ENCODE results near the gene DERA. TPM values are rescaled to one million over a fixed set of nuclear protein-coding genes. Genes with fewer than 3 reads are reported as not detected.

The DERA gene
- total and polyA plus RNA-seq, 2 of the 8 experiments (the other 6 are each of a cell fraction or from before 2014, with no cell fraction given), result 13.1 to 17.1 TPM

GRCh38 chr12:15977999-15978951, 67.1 kb downstream of the DERA start:
- Histone ChIP-seq H4K20me1 (replicated peaks in 1 of 2; ENCODE audit: control insufficient read depth in 1 of 2, insufficient read depth in 2 of 2, low read length in 2 of 2) (no peaks in the 10 kb centered on the region), H3K14ac (ENCODE audit: insufficient read length) (no peak overlapping the region), H3K27ac (ENCODE audit: low read depth, low read length) (no peak overlapping the region), H3K9ac (replicated peaks in 1 of 4; ENCODE audit: extremely low read depth in 1 of 4, low read depth in 3 of 4, low read length in 3 of 4) (no peak overlapping the region), H2BK20ac (ENCODE audit: low read length) (no peak overlapping the region), H4K5ac (ENCODE audit: insufficient read length, low read depth, low read length) (no peak overlapping the region), H2BK5ac (ENCODE audit: low read depth, low read length) (no peak overlapping the region), H3K23me2 (ENCODE audit: low read depth, low read length) (no peaks in the 10 kb centered on the region), H4K91ac (replicated peaks; ENCODE audit: insufficient read length, low read length) (no peak overlapping the region), H2BK12ac (ENCODE audit: low read depth, low read length) (no peak overlapping the region), H2AK5ac (ENCODE audit: low read depth, low read length) (no peak overlapping the region), H3K56ac (replicated peaks; ENCODE audit: insufficient read length, low read depth, low read length) (no peak overlapping the region), H2AFZ (ENCODE audit: low read length) (no peak overlapping the region), H3K4ac (replicated peaks; ENCODE audit: insufficient read length, low read depth, low read length) (no peak overlapping the region), H3K23ac (ENCODE audit: insufficient read length) (no peak overlapping the region), H3K9me3 (ENCODE audit: insufficient read depth in 2 of 2, low read depth in 1 of 2, low read length in 1 of 2) (no peaks in the 10 kb centered on the region), H3K36me3 (ENCODE audit: control insufficient read depth in 2 of 4, insufficient read depth in 4 of 4, low read length in 3 of 4) (no peaks in the 10 kb centered on the region), H3K79me1 (ENCODE audit: low read depth, low read length) (no peaks in the 10 kb centered on the region), H3K18ac (ENCODE audit: extremely low read depth, low read length) (no peak overlapping the region), H3K4me3 (ENCODE audit: extremely low read depth in 1 of 4, insufficient read depth in 2 of 4, low read depth in 3 of 4, low read length in 4 of 4) (no peak overlapping the region), H4K8ac (ENCODE audit: extremely low read depth, insufficient read depth, low read length) (no peak overlapping the region), H3K79me2 (ENCODE audit: control insufficient read depth in 1 of 2, insufficient read depth in 2 of 2, low read length in 2 of 2) (no peaks in the 10 kb centered on the region), H3K4me2 (ENCODE audit: insufficient read depth in 1 of 2, low read depth in 2 of 2, low read length in 2 of 2) (no peak overlapping the region), H3K27me3 (replicated peaks in 1 of 4; ENCODE audit: control insufficient read depth in 3 of 4, extremely low read depth in 1 of 4, insufficient read depth in 3 of 4, low read length in 3 of 4) (peaks cover 0 to 1% (median 0%) of the 10 kb centered on the region in 4 experiments; a peak in 1 of 7 replicates), H3K4me1 (replicated peaks in 1 of 4; ENCODE audit: control insufficient read depth in 3 of 4, insufficient read depth in 4 of 4, low read length in 3 of 4) (no peaks in the 10 kb centered on the region), H2BK120ac (replicated peaks; ENCODE audit: low read depth, low read length) (no peak overlapping the region), H2BK15ac (ENCODE audit: low read length) (no peak overlapping the region)
- 94% methylated on average over 7 of the region's 7 CpGs; no CpG with 5 or more reads in 1 of the 2 experiments for WGBS, 2 experiments (ENCODE audit: extremely low coverage in 1 of 2, insufficient coverage in 1 of 2, insufficient read length in 1 of 2, insufficient replicate concordance in 2 of 2, low coverage in 1 of 2, low lambda C conversion rate in 2 of 2, missing lambda C conversion rate in 1 of 2)
- TF ChIP-seq SP2 (IDR thresholded peaks at IDR 0.05; ENCODE audit: low read length) (no peak), PHF8 (conservative IDR thresholded peaks at IDR 0.05; ENCODE audit: low read depth, low read length) (no peak), TBP (IDR thresholded peaks at IDR 0.05; ENCODE audit: low read depth, low read length) (no peak)
- DNase-seq (ENCODE audit: low read depth in 1 of 2, low spot score in 2 of 2), result no peak
- ChIA-PET CTCF (ENCODE audit: partially characterized antibody) (interaction anchor here (0.6 to 7.2 kb wide), 17 partner anchors 10 to 238 kb away, joined by 3 to 59 read pairs (median 3); no protein-coding TSS in a partner anchor), POLR2A (ENCODE audit: partially characterized antibody) (no interaction called here)
- FAIRE-seq, result no peak
